Tibial nerve (tissue), 4 donors: ENCODE measurements around the gene PHACTR1.

Experiments
- CTCF ChIP-seq, 5 experiments: fragments of 200-600 bp in 3 of 5; fragments of 450-650 bp in 2 of 5; sonication (generic) in 3 of 5; IDR thresholded peaks; one replicate each; pipeline ENCODE4 v1.5.1; 2016 to 2019; ENCODE audit warnings: antibody characterized with exemption in 5 of 5, mild to moderate bottlenecking in 3 of 5, moderate library complexity in 2 of 5
- EP300 ChIP-seq, 2 donors: sonication (generic); formaldehyde crosslinking; IDR thresholded peaks; one replicate each; pipeline ENCODE4 v1.6.1; 2017; ENCODE audit warnings: antibody characterized with exemption in 2 of 2, mild to moderate bottlenecking in 1 of 2
- POLR2A ChIP-seq, 2 donors: fragments of 450-650 bp; IDR thresholded peaks; one replicate each; pipeline ENCODE4 v1.6.1; 2017; ENCODE audit warnings: antibody characterized with exemption in 2 of 2, mild to moderate bottlenecking in 2 of 2, moderate library complexity in 2 of 2

- no peak for TF ChIP-seq CTCF (IDR thresholded peaks at IDR 0.05)
- TF ChIP-seq EP300 (IDR thresholded peaks at IDR 0.05) = no peak
- no peak for TF ChIP-seq POLR2A (IDR thresholded peaks at IDR 0.05)
Observed at GRCh38 chr6:13228264-13229204, 512.0 kb downstream of the PHACTR1 start.
